HepG2 (cell line): ENCODE measurements around the gene SLC1A3. TPM values are rescaled to one million over a fixed set of nuclear protein-coding genes. Genes with fewer than 3 reads are reported as not detected.

Experiments used
- ATAC-seq: fragments of 200-7000 bp; cut with Tn5 transposase; 3 replicates; pipeline ENCODE4 v1.9.1; 2020; ENCODE audit warnings: mild to moderate bottlenecking, moderate library complexity
- BruUV-seq: library from RNA; stranded (reverse); fragments of 400-500 nt; replicated peaks from 2 replicates; lab custom pipeline; 2021; lab: Mats Ljungman, UMichigan
- CTCF ChIA-PET: fragments of 300-600 bp; formaldehyde crosslinking; extraction: SDS; loops from one replicate; lab custom pipeline; 2021; ENCODE audit warnings: low total read pairs, inconsistent platforms, low intra/inter-chr PET ratio; lab: Yijun Ruan, JAX
- POLR2A ChIA-PET: fragments of 350-600 bp; sonication (Branson Sonifier 250); formaldehyde crosslinking; loops from one replicate; lab custom pipeline; 2020; ENCODE audit warnings: antibody characterized with exemption, inconsistent platforms; lab: Yijun Ruan, JAX
- DNase-seq: peaks from one replicate; pipeline ENCODE4 v3.0.0-alpha.2; 2015; ENCODE audit warnings: low spot score
- FAIRE-seq: peaks from 3 replicates; lab custom pipeline; 2011; peaks lifted over from hg19 to GRCh38; lab: Jason Lieb, UNC
- H2AFZ ChIP-seq: one replicate; pipeline ENCODE4 v1.6.1; 2011; ENCODE audit warnings: low read length, inconsistent platforms
- H3K27ac ChIP-seq: fragments of 300-600 bp; 3 replicates; pipeline ENCODE4 v1.8.0; 2011; ENCODE audit warnings: mixed run types, mild to moderate bottlenecking, mixed read lengths, low read length, inconsistent platforms; ENCODE audit not compliant: insufficient read depth; ENCODE audit errors: extremely low read length
- H3K27me3 ChIP-seq, 2 experiments: fragments of 200-600 bp in 1 of 2; 2 replicates in 1 of 2; 3 replicates in 1 of 2; pipeline versions ENCODE4 v1.6.0 to v1.8.0; 2011; ENCODE audit warnings: low read length in 2 of 2, mild to moderate bottlenecking in 2 of 2, moderate library complexity in 2 of 2, inconsistent platforms in 1 of 2; ENCODE audit not compliant: insufficient read depth in 2 of 2, control insufficient read depth in 1 of 2
- H3K36me3 ChIP-seq, 2 experiments: fragments of 200-600 bp in 1 of 2; replicated peaks in 1 of 2; 2 replicates in 1 of 2; 3 replicates in 1 of 2; pipeline versions ENCODE4 v1.5.1 to v1.8.0; 2011; ENCODE audit warnings: low read length in 2 of 2, inconsistent platforms in 1 of 2; ENCODE audit not compliant: insufficient read depth in 2 of 2, control insufficient read depth in 1 of 2
- H3K4me1 ChIP-seq: 2 replicates; pipeline ENCODE4 v1.5.1; 2012; ENCODE audit warnings: low read length, inconsistent platforms; ENCODE audit not compliant: insufficient read depth
- H3K4me2 ChIP-seq: 2 replicates; pipeline ENCODE4 v1.6.0; 2011; ENCODE audit warnings: low read depth, low read length, inconsistent platforms
- H3K4me3 ChIP-seq, 3 experiments: fragments of 200-600 bp in 1 of 3; sonication (generic), shearing (Covaris generic) in 1 of 3; replicated peaks in 1 of 3; 2 replicates each; pipeline ENCODE4 v1.5.1; 2011 to 2016; ENCODE audit warnings: low read length in 3 of 3, inconsistent platforms in 2 of 3, low read depth in 2 of 3, mild to moderate bottlenecking in 2 of 3, control low read depth in 1 of 3, mixed read lengths in 1 of 3; ENCODE audit not compliant: insufficient read depth in 1 of 3
- H3K79me2 ChIP-seq: one replicate; pipeline ENCODE4 v1.6.1; 2011; ENCODE audit warnings: low read length, inconsistent platforms; ENCODE audit not compliant: insufficient read depth
- H3K9ac ChIP-seq: 2 replicates; pipeline ENCODE4 v1.6.0; 2011; ENCODE audit warnings: mild to moderate bottlenecking, low read depth, low read length, inconsistent platforms; ENCODE audit not compliant: insufficient read depth
- H3K9me3 ChIP-seq: 2 replicates; pipeline ENCODE4 v1.5.1; 2012; ENCODE audit warnings: mild to moderate bottlenecking, low read length
- H4K20me1 ChIP-seq: 2 replicates; pipeline ENCODE4 v1.6.0; 2011; ENCODE audit warnings: inconsistent platforms, mild to moderate bottlenecking, low read length, moderate library complexity; ENCODE audit not compliant: insufficient read depth
- HNF4A ChIP-seq: sonication (generic); formaldehyde crosslinking; IDR thresholded peaks from 2 replicates; pipeline ENCODE4 v1.4.0; 2020; ENCODE audit warnings: missing genetic modification reagents
- LRRFIP1 ChIP-seq: sonication (generic); formaldehyde crosslinking; conservative IDR thresholded peaks from 2 replicates; pipeline ENCODE4 v1.4.0; 2020; ENCODE audit warnings: missing genetic modification reagents
- MBNL3 ChIP-seq: fragments of 250-450 bp; sonication (Bioruptor Pico); conservative IDR thresholded peaks from 2 replicates; pipeline ENCODE4 v1.8.0; 2022; ENCODE audit warnings: mild to moderate bottlenecking, inconsistent platforms
- PREB ChIP-seq: sonication (generic); formaldehyde crosslinking; IDR thresholded peaks from 2 replicates; pipeline ENCODE4 v1.4.0; 2020; ENCODE audit warnings: missing genetic modification reagents
- RARG ChIP-seq: sonication (generic); formaldehyde crosslinking; IDR thresholded peaks from 2 replicates; pipeline ENCODE4 v1.4.0; 2020; ENCODE audit warnings: low read depth, mild to moderate bottlenecking, missing genetic modification reagents
- SOX5 ChIP-seq: IDR thresholded peaks from 2 replicates; pipeline ENCODE4 v1.6.1; 2016; ENCODE audit warnings: borderline replicate concordance
- TRIM22 ChIP-seq: fragments of 450-650 bp; IDR thresholded peaks from 2 replicates; pipeline ENCODE4 v1.6.1; 2017
- TSC22D2 ChIP-seq: sonication (generic); formaldehyde crosslinking; IDR thresholded peaks from 2 replicates; pipeline ENCODE4 v1.5.1; 2020; ENCODE audit warnings: missing genetic modification reagents, mild to moderate bottlenecking, borderline replicate concordance
- ZFP36L1 ChIP-seq: sonication (generic); formaldehyde crosslinking; IDR thresholded peaks from 2 replicates; pipeline ENCODE4 v1.8.0; 2022; ENCODE audit warnings: mild to moderate bottlenecking, missing genetic modification reagents, moderate library complexity
- ZNF383 ChIP-seq: sonication (generic); formaldehyde crosslinking; IDR thresholded peaks from 2 replicates; pipeline ENCODE4 v1.4.0; 2020; ENCODE audit warnings: missing genetic modification reagents, mild to moderate bottlenecking, borderline replicate concordance
- ZNF513 ChIP-seq: sonication (generic); formaldehyde crosslinking; conservative IDR thresholded peaks from 2 replicates; pipeline ENCODE4 v1.5.0; 2020; ENCODE audit warnings: missing genetic modification reagents
- ZNF768 ChIP-seq: sonication (generic); formaldehyde crosslinking; IDR thresholded peaks from 2 replicates; pipeline ENCODE4 v1.4.0; 2020; ENCODE audit warnings: missing genetic modification reagents
- ZSCAN21 ChIP-seq: sonication (generic); formaldehyde crosslinking; IDR thresholded peaks from 2 replicates; pipeline ENCODE4 v1.8.0; 2022; ENCODE audit warnings: mild to moderate bottlenecking, missing genetic modification reagents, moderate library complexity, borderline replicate concordance
- WGBS: methylation state at CpG from one replicate; pipeline ENCODE4 v1.1.6; 2017; ENCODE audit warnings: low lambda C conversion rate; 5-methylcytosine and 5-hydroxymethylcytosine counted together
- in situ Hi-C: cut with HindIII; loops from 2 replicates; pipeline ENCODE4 v1.10.0; 2017; ENCODE audit warnings: low pct_unique_long_range_greater_than_20kb; ENCODE audit not compliant: extremely low pct_ligation_motif_present
- intact Hi-C: fragments of 100-400 bp; cut with micrococcal nuclease; formaldehyde crosslinking; loops from one replicate; pipeline ENCODE4 v1.10.0; 2022; ENCODE audit not compliant: unreplicated experiment
- polyA plus RNA-seq, 8 experiments: library from polyadenylated mRNA; depleted of rRNA in 3 of 8; stranded (reverse) in 7 of 8; unstranded in 1 of 8; fragments of >200 nt; fragmentation: Illumina TruSeq in 4 of 8; extraction: Trizol in 4 of 8; gene quantifications; 2 replicates each; pipeline versions ENCODE4 v1.2.1 to v1.2.3, GENCODE V29; 2011 to 2016; ENCODE audit warnings: low read depth in 4 of 8, missing spikeins in 1 of 8, mixed read lengths in 1 of 8; ENCODE audit not compliant: insufficient read depth in 1 of 8
- total RNA-seq, 5 experiments: library from RNA; depleted of rRNA; stranded (reverse); fragments of >200 nt; fragmentation: Illumina TruSeq; extraction: Trizol; gene quantifications; 2 replicates each; pipeline ENCODE4 v1.2.3, GENCODE V29; 2016; ENCODE audit warnings: low read depth in 1 of 5

Gene SLC1A3
- total and polyA plus RNA-seq, 2 of the 13 experiments (the other 11 are each of a cell fraction or from before 2014, with no cell fraction given), result 0.09 TPM; not detected in 1

GRCh38 chr5:36704131-36704530 is 97.7 kb downstream of the SLC1A3 start:
- no peak overlapping the region for H3K4me2 ChIP-seq

More at GRCh38 chr5:36704131-36704530, 97.7 kb downstream of the SLC1A3 start:
- no peaks in the 10 kb centered on the region for H3K79me2 ChIP-seq
- 0% methylated on average over 1 of the region's 1 CpG for WGBS
- POLR2A ChIA-PET, result no interaction called here
- no peaks in the 10 kb centered on the region for H3K36me3 ChIP-seq
- TF ChIP-seq ZNF383 (CRISPR knock-in tag), result no peak
- no peak for TF ChIP-seq TRIM22
- no peak for TF ChIP-seq ZNF513 (CRISPR knock-in tag)
- no peak for TF ChIP-seq ZFP36L1 (CRISPR knock-in tag)
- TF ChIP-seq SOX5 (CRISPR knock-in tag), result no peak
- no peak for TF ChIP-seq TSC22D2 (CRISPR knock-in tag)
- no peak for TF ChIP-seq ZSCAN21 (CRISPR knock-in tag)
- TF ChIP-seq LRRFIP1 (CRISPR knock-in tag), result no peak
- no peak for TF ChIP-seq HNF4A
- TF ChIP-seq MBNL3 (CRISPR knock-in tag), result no peak
- no peak for TF ChIP-seq ZNF768
- TF ChIP-seq PREB (CRISPR knock-in tag), result no peak
- no peak for TF ChIP-seq RARG (CRISPR knock-in tag)
- TF ChIP-seq, all 625 proteins: peak for 0
- H2AFZ ChIP-seq, result no peak overlapping the region
- no TSS peak for BruUV-seq
- peaks cover 0 to 4% of the 10 kb centered on the region in 2 experiments; a peak in 1 of 5 replicates for H3K27me3 ChIP-seq
- no peak overlapping the region for H3K9ac ChIP-seq
- in situ Hi-C loops, result no loop called here
- ATAC-seq (no peak), DNase-seq (no peak), FAIRE-seq (no peak)
- no peak overlapping the region for H3K4me3 ChIP-seq
- intact Hi-C loops, result no loop called here
- H4K20me1 ChIP-seq, result no peaks in the 10 kb centered on the region
- H3K4me1 ChIP-seq, result no peaks in the 10 kb centered on the region
- H3K9me3 ChIP-seq, result no peaks in the 10 kb centered on the region
- no peak overlapping the region for H3K27ac ChIP-seq
- CTCF ChIA-PET, result interaction anchor here (0.8 kb wide), 1 partner anchor 25 kb away, joined by 3 read pairs; no protein-coding TSS in a partner anchor
